Effector CD8-positive, alpha-beta T cell (primary cell): ENCODE data around the gene MMP24.
"Not testable (repeated sequence)": the region's sequence is repeated elsewhere in the genome, so short reads cannot be mapped to it uniquely, and the experiment has no call there.

ENCODE experiments used
- DNase-seq: peaks from one replicate; lab custom pipeline; 2025; lab: John Stamatoyannopoulos, UW

The MMP24 gene

DNA sequence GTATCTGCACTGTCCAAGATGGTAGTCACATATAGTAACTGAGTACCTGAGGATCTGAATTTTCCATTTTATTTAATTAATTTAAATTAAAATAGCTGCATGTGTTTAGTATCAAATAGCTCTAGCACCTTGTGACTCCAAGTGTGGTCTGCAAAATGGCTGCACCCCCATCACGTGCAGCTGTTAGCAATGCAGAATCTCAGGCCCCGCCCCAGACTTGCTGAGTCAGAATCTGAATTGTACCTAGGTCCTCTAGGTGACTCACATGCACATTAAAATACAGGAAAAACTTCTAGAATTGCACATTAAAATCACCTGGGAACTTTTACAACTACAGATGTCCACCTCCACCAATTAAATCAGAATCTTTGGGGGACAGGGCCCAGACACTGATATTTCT lies 84.9 kb downstream of the MMP24 start:
- DNase-seq, result no peak

GRCh38 chr20:35311822-35312221 lies 85.3 kb downstream of the MMP24 start:
- DNase-seq, result no peak

GRCh38 chr20:35312318-35312717 lies 85.8 kb downstream of the MMP24 start:
- no peak for DNase-seq

DNA sequence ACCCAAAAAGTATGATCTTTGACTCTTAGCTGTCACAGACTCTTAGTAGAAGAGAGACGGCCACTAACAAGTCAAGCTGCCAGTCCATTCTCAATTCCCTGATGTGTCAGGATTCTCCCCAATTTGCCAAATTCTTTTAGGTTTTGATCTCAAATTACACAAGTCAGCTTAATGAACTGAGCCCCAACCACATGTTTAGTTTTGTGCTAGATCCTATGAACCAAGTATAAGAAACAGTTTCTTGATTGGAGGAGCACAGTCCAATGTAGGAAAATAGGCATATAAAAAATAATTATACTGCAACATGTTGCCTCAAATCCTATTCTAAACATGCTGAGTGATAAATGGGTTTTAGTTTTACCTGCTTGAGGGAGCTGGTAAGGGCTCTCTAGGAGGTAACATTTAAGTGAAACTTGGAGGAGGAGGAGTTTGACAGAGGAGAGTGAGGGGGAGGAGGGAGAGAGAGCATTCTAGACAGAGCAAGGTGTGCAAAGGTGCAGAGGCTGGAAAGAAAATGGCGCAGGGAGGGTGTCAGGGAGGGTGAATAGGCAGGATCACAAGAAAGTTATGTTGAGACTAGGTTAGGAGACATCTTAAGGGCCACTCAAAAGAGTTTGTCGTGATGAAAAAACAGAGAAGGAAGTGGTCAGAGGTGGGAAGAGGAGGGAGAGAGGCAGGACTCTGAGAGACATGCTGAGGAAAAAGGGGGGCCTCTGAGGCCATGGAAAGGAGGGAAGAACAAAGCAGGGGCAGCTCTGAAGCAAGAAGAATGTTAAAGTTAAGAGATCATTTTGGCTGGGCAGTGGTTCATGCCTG lies 88.5 kb downstream of the MMP24 start:
- DNase-seq, result no peak

DNA sequence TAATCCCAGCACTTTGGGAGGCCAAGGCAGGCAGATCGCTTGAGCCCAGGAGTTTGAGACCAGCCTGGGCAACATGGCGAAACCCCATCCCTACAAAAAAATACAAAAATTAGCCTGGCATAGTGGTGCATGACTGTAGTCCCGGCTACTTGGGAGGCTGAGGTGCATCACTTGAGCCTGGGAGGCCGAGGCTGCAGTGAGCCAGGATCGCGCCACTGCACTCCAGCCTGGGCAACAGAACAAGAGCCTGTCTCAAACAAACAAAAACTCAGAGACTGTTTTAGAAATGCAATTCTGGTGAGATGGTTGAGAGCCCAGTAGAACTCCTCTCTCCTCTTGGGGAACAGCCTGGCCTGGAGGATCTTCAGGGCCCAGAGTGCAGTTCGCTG lies 89.1 kb downstream of the MMP24 start:
- not testable (repeated sequence) for DNase-seq

GRCh38 chr20:35316086-35316485 lies 89.6 kb downstream of the MMP24 start:
- no peak for DNase-seq

GRCh38 chr20:35317416-35318210 lies 91.1 kb downstream of the MMP24 start:
- no peak for DNase-seq

- no peak for DNase-seq
Observed at GRCh38 chr20:35318502-35319157, 92.1 kb downstream of the MMP24 start.

DNA sequence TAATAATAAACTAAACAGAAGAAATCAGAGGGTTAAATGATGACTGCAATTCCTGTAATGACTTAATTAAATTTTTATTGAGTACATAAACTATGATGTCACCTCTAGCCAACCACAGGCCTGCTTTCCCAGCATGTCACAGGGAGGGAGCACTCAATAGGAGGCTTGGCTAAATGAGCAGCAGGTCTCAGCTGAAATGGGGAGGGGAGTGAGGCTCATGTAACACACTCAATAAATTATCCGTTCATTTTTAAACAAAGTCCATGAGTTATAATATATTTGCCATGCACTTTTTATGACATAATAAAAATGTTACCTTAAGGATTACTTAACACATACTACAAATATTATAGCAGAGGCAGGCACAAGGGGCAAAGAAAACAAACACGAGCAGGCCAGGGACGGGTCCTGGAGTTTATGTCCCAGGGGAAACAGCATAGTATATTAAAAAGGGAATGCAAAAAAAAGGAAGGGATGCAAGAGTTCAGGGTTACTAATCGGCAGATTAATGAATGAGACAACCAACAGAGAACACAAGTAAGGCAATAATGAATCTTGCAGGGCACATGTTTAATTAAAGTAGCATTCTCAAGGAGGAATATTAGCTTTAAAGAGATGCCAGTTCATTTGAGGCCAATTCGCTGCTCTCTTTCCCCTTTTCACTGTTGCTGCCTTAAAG lies 92.8 kb downstream of the MMP24 start:
- no peak for DNase-seq

GRCh38 chr20:35319871-35320197 lies 93.3 kb downstream of the MMP24 start:
- no peak for DNase-seq

DNA sequence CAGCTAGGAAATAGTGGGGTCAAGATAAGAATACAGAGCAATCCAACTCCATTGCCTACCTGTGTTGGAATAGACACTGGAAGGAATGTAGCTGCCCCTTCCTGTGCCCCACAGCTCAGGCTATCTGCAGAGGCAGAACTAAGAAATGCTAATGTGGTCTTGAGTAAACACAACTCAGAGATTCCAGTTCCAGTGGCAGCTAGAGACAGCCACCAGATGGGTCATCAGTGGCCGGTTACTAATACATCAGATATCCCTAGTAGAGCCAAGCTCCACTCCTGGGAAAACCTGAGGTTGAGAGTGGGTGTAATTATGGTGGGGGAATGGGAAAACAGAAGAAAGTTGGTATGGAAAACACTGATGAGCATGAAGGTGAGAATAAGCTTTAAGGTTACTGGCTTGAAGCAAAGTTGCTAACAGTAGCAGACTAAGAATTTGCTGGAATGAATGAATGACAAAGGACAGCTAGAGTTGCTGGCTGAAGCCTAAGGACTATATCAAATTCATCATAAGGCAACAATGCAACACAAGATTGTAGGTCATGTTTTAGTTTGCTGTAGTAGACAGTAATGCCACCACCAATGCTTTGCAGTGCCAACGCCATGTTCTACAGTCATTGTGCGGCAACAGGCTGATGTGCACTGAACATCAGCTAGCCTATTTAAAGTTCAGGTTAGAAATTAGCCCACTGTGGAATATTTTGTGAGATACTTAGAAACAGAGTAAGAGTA lies 94.1 kb downstream of the MMP24 start:
- DNase-seq, result no peak

- DNase-seq, result no peak
Observed at GRCh38 chr20:35325401-35325800, 98.9 kb downstream of the MMP24 start.

DNA sequence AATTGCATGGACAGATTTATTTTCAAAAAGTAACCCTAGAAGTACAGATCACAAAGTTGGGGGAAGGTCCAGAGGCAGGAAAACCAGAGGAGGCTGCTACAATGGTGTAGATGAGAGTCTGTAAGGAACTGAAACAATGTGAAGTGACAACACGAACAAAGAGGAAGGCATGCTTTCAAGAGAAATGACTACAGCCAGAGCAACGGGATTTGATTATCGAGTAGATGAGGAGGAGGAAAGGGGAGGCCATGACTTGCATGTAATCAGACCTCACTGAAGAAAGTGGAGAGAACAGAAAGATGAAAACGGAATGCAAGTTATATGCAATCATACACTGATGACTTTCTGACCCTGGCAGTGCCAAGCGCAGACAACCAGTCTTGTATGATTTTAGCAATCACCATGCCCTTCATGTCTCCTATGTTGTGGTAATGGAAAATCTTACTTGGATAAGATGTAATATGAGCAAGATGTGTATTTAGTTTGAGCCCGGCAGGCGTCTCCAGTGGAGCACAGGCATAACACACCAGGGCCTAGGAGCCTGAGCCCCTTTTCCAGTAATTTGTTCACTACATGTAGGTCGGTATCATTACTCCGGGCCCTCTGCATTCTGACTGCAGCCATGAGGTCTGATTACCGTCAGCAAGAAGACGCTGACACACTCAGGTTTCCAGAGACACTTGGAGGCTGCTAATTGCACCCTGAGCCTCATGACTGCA lies 99.7 kb downstream of the MMP24 start:
- no peak for DNase-seq
